ENCODE data around the gene ANKZF1.

ANKZF1 gene

DNA sequence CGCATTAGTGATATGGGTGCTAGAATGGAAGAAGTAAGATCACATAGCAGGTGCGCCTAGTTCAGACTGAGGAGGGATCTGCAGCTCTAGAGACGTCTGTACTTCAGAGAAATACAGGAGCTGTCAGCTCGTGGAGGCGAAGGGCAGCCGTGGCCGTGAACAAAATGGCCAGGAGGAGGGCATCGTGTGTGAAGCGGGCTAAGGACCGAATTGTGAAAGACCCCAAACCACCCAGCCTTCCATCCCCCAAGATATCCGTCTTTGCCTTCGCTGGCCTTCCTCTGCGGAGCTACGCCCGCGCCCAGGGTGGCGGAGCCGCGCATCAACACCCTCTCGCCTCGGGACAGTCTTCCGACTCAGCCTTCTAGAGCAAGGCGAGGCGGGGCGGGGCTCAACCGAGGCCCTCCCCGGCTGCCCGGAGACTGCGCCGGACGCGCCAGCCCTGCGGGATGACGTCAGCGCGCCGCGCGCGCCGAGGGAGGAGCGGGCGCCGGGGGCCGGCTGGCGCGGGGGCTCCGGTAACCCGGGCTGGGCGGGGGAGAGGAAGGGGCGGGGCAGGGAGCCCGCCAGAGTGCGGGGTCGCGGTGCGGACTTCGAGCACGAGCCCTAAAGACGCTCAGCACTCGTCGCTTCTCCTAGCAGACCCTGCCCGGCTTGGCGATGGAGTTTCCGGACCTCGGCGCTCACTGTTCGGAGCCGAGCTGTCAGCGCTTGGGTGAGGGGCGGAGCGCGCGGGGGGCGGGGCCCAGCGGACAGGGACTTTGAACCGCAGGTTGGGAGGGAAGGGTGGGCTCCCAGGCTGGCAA lies 23.1 kb upstream of the ANKZF1 start, which contains the start of gene ZFAND2B:
Gene ZFAND2B (plus strand): TSS at position 455 of the 806 bp plus-strand sequence. CDS start 206 bp downstream, at position 661.
- Histone ChIP-seq H4K8ac (ENCODE audit: low read length) (peak within 1 kb of the TSS; percentile 33), H3K14ac (ENCODE audit: low read length in 2 of 2) (peak within 1 kb of the TSS in 1 of 2 experiments; percentile 64), H3K9ac (ENCODE audit: low read length) (peak within 1 kb of the TSS; percentile 90), H2BK12ac (ENCODE audit: low read length in 2 of 2) (peak within 1 kb of the TSS; percentile 14 to 81), H2AFZ (ENCODE audit: low read depth, low read length) (peak within 1 kb of the TSS; percentile 66), H3K18ac (ENCODE audit: low read depth in 1 of 2, low read length in 2 of 2) (peak within 1 kb of the TSS; percentile 67 to 86), H3K4ac (ENCODE audit: low read depth in 1 of 2, low read length in 2 of 2) (peak within 1 kb of the TSS; percentile 55 to 83), H3K27me3 (ENCODE audit: control insufficient read depth in 1 of 2, insufficient read depth in 1 of 2, low read length in 2 of 2) (no peaks in the 10 kb centered on the region), H3K4me2 (ENCODE audit: low read length, poor library complexity, severe bottlenecking) (peak within 1 kb of the TSS; percentile 55), H2AK5ac (ENCODE audit: low read length, severe bottlenecking) (peak within 1 kb of the TSS; percentile 31), H2BK5ac (ENCODE audit: low read depth, low read length, poor library complexity, severe bottlenecking) (peak within 1 kb of the TSS; percentile 46), H3K4me3 (ENCODE audit: insufficient read depth in 1 of 2, low read depth in 1 of 2, low read length in 2 of 2) (peak within 1 kb of the TSS; percentile 76 to 87), H3K4me1 (ENCODE audit: control insufficient read depth, insufficient read depth, low read depth, low read length) (peaks cover 14% of the 10 kb centered on the region), H3K27ac (ENCODE audit: low read length, poor library complexity, severe bottlenecking) (peak within 1 kb of the TSS; percentile 89), H2BK120ac (ENCODE audit: low read depth, low read length) (no peak within 1 kb of the TSS), H3K23ac (ENCODE audit: low read length in 2 of 2) (no peak within 1 kb of the TSS), H4K91ac (ENCODE audit: low read length) (peak within 1 kb of the TSS; percentile 62), H3K79me1 (replicated peaks; ENCODE audit: low read length, poor library complexity, severe bottlenecking) (peaks cover 8% of the 10 kb centered on the region), H2BK15ac (ENCODE audit: low read depth, poor library complexity, severe bottlenecking) (peak within 1 kb of the TSS; percentile 93), H3K36me3 (ENCODE audit: control insufficient read depth in 1 of 2, insufficient read depth in 2 of 2, low read depth in 1 of 2, low read length in 2 of 2) (peaks cover 29 to 38% of the 10 kb centered on the region in 2 experiments), H3K9me3 (ENCODE audit: control insufficient read depth, low read length) (no peaks in the 10 kb centered on the region)
- peak; percentile 92 for DNase-seq
- 1% methylated on average over 56 of the region's 76 CpGs for WGBS

DNA sequence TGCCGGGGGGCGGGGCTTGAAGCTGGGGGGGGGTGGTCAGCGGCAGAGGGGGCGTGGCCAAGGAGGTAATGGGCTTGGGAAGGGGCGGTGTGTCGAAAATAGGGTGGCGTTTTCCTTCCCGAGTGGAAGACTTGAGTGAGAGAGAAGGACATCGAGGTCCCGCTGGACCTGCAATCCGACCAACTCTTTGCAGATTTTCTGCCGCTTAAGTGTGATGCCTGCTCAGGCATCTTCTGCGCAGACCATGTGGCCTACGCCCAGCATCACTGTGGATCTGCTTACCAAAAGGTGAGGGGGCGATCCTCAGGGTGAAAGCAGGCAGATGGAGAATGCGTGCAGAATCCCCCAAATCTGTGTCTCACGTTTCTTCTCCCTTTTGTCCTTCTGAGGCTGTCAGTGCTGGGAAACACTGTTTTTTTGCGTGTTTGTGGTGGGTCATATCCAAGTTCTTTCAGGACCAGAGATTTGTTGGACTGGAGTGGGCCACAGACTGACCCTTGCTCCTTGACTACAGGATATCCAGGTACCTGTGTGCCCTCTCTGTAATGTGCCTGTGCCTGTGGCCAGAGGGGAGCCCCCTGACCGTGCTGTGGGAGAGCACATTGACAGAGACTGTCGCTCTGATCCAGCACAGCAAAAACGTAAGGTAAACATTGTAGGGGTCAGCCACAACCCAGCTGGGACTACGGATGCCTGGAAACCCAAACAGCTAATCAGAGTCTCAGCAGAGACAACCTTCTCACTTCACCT lies 22.3 kb upstream of the ANKZF1 start:
- 23% methylated on average over 21 of the region's 22 CpGs for WGBS
- peak overlapping the region; percentile 20 for H2AFZ ChIP-seq (ENCODE audit: low read depth, low read length)
- H3K27me3 ChIP-seq (ENCODE audit: control insufficient read depth in 1 of 2, insufficient read depth in 1 of 2, low read length in 2 of 2): no peaks in the 10 kb centered on the region
- H3K23ac ChIP-seq (ENCODE audit: low read length in 2 of 2): no peak overlapping the region
- H4K8ac ChIP-seq (ENCODE audit: low read length): peak overlapping the region; percentile 57
- no peaks in the 10 kb centered on the region for H3K9me3 ChIP-seq (ENCODE audit: control insufficient read depth, low read length)
- peak overlapping the region in 1 of 2 experiments; percentile 64 for H3K14ac ChIP-seq (ENCODE audit: low read length in 2 of 2)
- H3K4me2 ChIP-seq (ENCODE audit: low read length, poor library complexity, severe bottlenecking): peak overlapping the region; percentile 44
- peaks cover 33 to 43% of the 10 kb centered on the region in 2 experiments for H3K36me3 ChIP-seq (ENCODE audit: control insufficient read depth in 1 of 2, insufficient read depth in 2 of 2, low read depth in 1 of 2, low read length in 2 of 2)
- H2BK120ac ChIP-seq (ENCODE audit: low read depth, low read length): peak overlapping the region; percentile 38
- peak overlapping the region; percentile 83 for H3K9ac ChIP-seq (ENCODE audit: low read length)
- H2BK5ac ChIP-seq (ENCODE audit: low read depth, low read length, poor library complexity, severe bottlenecking): no peak overlapping the region
- H2AK5ac ChIP-seq (ENCODE audit: low read length, severe bottlenecking): peak overlapping the region; percentile 31
- peak; percentile 43 for DNase-seq
- no peak overlapping the region for H4K91ac ChIP-seq (ENCODE audit: low read length)
- H3K18ac ChIP-seq (ENCODE audit: low read depth in 1 of 2, low read length in 2 of 2): peak overlapping the region in 1 of 2 experiments; percentile 58
- peaks cover 14% of the 10 kb centered on the region for H3K4me1 ChIP-seq (ENCODE audit: control insufficient read depth, insufficient read depth, low read depth, low read length)
- peak overlapping the region; percentile 76 to 87 for H3K4me3 ChIP-seq (ENCODE audit: insufficient read depth in 1 of 2, low read depth in 1 of 2, low read length in 2 of 2)
- peaks cover 8% of the 10 kb centered on the region for H3K79me1 ChIP-seq (replicated peaks; ENCODE audit: low read length, poor library complexity, severe bottlenecking)
- H3K27ac ChIP-seq (ENCODE audit: low read length, poor library complexity, severe bottlenecking): peak overlapping the region; percentile 3
- no peak overlapping the region for H2BK15ac ChIP-seq (ENCODE audit: low read depth, poor library complexity, severe bottlenecking)
- H3K4ac ChIP-seq (ENCODE audit: low read depth in 1 of 2, low read length in 2 of 2): peak overlapping the region; percentile 34 to 83
- peak overlapping the region; percentile 14 to 81 for H2BK12ac ChIP-seq (ENCODE audit: low read length in 2 of 2)

DNA sequence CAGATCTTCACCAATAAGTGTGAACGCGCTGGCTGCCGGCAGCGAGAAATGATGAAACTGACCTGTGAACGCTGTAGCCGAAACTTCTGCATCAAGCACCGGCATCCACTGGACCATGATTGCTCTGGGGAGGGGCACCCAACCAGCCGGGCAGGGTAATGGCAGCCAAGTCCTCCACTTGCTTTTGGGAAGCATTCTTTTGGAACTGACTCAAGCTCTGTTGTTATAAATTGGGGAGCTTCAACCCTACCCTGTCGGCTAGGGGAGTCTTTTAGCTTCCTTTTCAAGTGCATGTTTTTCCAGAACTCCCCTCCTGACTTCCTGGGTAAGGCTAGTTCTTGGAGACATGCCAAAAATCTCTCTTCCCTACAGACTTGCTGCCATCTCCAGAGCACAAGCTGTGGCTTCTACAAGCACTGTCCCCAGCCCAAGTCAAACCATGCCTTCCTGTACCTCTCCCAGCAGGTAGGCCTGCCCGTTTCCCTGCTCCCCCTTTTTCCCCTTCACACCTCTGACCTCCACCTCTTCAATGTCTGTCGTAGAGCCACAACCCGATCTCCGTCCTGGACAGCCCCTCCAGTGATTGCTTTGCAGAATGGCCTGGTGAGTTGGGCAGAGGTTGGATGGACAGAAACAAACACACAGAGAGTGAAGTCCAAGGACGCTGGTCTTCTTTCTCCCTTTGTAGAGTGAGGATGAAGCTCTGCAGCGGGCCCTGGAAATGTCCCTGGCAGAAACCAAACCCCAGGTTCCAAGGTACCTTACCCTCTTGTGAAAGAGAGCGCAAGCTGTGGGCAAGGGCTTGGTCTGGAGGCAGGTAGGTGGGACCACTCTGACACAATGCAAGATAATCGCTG lies 21.5 kb upstream of the ANKZF1 start:
- Histone ChIP-seq H3K9me3 (ENCODE audit: control insufficient read depth, low read length) (no peaks in the 10 kb centered on the region), H2BK12ac (ENCODE audit: low read length in 2 of 2) (peak overlapping the region in 1 of 2 experiments; percentile 45), H3K23ac (ENCODE audit: low read length in 2 of 2) (no peak overlapping the region), H2BK5ac (ENCODE audit: low read depth, low read length, poor library complexity, severe bottlenecking) (no peak overlapping the region), H3K27ac (ENCODE audit: low read length, poor library complexity, severe bottlenecking) (peak overlapping the region; percentile 3), H2AK5ac (ENCODE audit: low read length, severe bottlenecking) (peak overlapping the region; percentile 21), H3K4ac (ENCODE audit: low read depth in 1 of 2, low read length in 2 of 2) (peak overlapping the region in 1 of 2 experiments; percentile 83), H3K27me3 (ENCODE audit: control insufficient read depth in 1 of 2, insufficient read depth in 1 of 2, low read length in 2 of 2) (no peaks in the 10 kb centered on the region), H3K14ac (ENCODE audit: low read length in 2 of 2) (no peak overlapping the region), H3K79me1 (replicated peaks; ENCODE audit: low read length, poor library complexity, severe bottlenecking) (peaks cover 10% of the 10 kb centered on the region), H4K8ac (ENCODE audit: low read length) (peak overlapping the region; percentile 57), H4K91ac (ENCODE audit: low read length) (no peak overlapping the region), H2AFZ (ENCODE audit: low read depth, low read length) (no peak overlapping the region), H3K9ac (ENCODE audit: low read length) (peak overlapping the region; percentile 83), H3K18ac (ENCODE audit: low read depth in 1 of 2, low read length in 2 of 2) (peak overlapping the region in 1 of 2 experiments; percentile 58), H3K4me3 (ENCODE audit: insufficient read depth in 1 of 2, low read depth in 1 of 2, low read length in 2 of 2) (peak overlapping the region in 1 of 2 experiments; percentile 87), H3K4me1 (ENCODE audit: control insufficient read depth, insufficient read depth, low read depth, low read length) (peaks cover 14% of the 10 kb centered on the region), H2BK15ac (ENCODE audit: low read depth, poor library complexity, severe bottlenecking) (no peak overlapping the region), H3K4me2 (ENCODE audit: low read length, poor library complexity, severe bottlenecking) (peak overlapping the region; percentile 44), H3K36me3 (ENCODE audit: control insufficient read depth in 1 of 2, insufficient read depth in 2 of 2, low read depth in 1 of 2, low read length in 2 of 2) (peaks cover 40 to 50% of the 10 kb centered on the region in 2 experiments), H2BK120ac (ENCODE audit: low read depth, low read length) (peak overlapping the region; percentile 38)
- DNase-seq: peak; percentile 50
- 85% methylated on average over 16 of the region's 17 CpGs for WGBS
